Activated CD8-positive, alpha-beta memory T cell treated with anti-CD3 and anti-CD28 coated beads for 48 hours (primary cell): ENCODE results near the gene HCN3.

Source experiments
- DNase-seq, 3 experiments: peaks; one replicate each; pipeline ENCODE4 v3.0.0-alpha.2; 2020; ENCODE audit warnings: low read depth in 2 of 3, low spot score in 2 of 3

HCN3 gene

DNA sequence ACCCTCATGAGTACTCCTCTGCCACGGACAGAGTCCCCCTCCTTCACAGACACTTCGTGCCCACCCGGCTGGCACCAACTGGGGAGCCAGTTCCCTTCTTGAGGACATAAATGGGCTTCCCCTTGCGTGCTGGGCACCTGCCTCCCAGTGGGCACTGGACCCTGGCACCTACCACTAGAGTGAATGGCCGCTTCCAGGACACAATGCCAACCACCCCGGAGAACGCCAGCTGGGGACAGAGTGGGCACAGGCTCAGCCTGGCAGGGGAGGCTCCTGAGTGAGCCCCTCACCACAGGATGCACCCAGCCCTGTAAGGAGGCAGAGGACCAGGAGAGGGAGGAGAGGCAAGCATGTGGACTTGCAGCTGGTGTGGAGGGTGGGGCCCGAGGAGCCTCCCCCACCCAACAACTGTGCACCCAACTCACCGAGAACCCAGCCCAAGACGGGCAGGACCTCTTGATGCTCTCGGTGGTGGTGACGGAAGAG, 23.0 kb upstream of the HCN3 start:
- no peak for DNase-seq

DNA sequence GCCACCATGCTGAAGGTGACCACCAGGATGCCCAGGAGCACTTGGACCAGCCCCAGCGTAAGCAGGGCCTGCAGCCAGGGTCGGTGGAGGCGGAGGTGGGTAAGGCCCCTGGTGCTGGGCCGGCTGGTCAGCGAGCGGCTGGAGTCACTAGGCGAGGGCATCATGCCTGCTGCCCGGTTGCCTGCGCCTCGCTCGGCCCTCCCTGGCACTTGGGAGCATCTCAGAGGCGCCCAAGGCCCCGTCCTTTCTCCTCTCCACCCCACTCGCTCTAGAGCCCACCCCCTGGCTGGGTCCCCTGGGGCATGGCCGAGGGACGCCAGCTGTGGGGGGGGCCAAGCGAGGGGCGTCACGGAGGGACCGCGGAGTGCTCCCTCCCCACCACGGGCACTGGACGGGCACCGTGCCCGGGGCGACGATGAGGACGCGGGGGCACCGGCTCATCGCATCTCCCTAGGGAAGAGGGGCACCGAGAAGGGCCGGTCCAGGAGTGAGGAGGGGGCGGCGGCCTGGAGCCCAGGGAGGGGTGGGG, 22.5 kb upstream of the HCN3 start:
- no peak for DNase-seq

DNA sequence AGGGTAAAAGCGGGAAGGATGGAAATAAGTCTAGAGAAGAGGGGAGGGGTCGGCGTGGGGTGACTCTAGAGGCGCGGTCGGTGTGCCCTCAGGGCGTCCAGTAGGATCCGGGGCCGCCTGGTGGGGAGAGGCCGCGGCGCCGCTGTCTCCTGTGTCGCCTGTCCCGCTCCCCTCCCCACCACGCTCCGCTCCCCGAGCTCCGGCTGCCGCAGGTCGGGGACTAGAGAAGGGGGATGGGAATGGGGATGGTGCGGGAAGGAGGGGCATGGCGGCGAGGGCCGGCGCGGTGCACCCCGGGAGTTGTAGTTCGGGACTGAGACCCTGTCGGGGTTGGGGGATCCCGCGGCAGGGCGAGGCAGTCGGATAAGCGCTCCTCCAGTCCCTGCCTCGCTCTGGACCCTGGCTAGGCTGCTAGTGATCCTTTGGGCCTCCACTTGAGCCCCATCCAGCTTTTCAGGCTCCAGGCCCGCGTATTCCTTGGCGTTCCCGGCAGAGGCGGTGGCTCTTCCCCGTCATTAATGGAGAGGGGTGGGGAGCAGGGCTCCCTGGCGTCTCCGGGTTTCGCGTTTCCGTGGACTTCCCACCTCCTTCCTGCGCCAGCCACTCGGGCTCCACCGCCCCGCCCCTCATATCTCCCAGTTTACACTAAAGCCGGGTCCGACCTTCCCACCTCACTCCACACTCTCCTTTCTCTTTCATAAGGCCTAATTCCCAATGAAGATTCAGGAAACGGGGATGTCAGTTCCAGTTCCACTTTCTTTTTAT, 21.8 kb upstream of the HCN3 start, which contains the start of gene ENTREP3:
Gene ENTREP3 (minus strand): TSS at position 241 of the 765 bp plus-strand sequence. CDS start 606 bp downstream, outside the sequence.
- DNase-seq = peak; percentile 55 to 69 (median 68)

DNA sequence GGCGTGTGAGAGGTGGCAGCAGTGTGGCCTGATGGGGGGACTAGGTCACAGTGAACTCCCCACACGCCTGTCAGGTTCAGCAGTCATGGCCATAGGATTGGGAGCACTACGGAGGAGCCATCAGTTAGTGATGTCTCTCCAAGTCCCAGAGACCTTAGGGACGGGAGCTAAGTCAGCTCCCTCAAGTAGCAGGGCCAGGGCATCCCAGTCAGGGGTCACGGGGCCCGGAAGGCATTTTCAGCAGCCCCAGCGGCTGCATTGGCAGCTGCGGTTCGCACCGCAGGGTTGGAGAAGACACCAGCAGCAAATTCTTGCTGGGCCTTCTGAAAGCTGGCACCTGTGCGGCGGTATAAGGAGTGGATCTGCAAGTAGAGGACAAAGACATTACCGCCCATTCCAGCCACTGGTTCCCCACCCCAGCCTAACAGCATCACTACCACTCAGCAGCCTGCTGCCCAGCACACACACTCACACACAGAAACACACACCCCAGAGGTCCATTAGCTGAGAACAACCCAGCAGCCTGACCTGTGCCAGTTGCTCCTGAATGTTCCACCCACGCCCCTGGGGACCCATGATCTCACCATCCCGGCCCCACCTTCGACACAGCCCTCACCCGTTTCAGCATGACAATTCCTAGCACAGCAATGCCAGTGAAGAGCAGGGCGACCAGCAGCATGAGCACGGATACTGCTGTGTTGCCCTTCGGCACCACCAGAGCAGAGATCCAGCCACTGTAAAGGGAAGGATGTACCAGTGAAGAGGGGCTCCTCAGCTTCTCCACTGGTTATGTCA, 21.0 kb upstream of the HCN3 start:
- no peak for DNase-seq

DNA sequence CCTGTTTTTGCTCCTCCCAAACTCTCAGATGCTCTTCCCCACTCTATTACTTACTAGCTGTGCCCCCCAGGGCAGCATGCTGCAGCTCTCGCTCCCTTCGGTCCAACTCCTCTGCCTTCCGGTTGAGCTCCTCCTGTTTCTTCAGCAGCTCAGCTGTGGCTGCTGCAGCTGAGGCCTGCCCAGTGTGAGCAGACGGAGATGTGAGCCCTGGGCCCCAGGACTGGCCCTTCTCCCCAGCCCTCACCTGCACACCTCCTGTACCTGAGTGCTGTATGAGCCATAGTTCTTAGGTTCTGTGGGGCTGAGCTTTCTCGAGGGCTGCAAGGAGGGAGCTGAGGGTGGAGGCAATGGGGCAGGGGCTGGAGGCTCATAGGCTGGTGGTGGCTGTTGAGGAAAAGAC, 17.0 kb upstream of the HCN3 start:
- no peak for DNase-seq

DNA sequence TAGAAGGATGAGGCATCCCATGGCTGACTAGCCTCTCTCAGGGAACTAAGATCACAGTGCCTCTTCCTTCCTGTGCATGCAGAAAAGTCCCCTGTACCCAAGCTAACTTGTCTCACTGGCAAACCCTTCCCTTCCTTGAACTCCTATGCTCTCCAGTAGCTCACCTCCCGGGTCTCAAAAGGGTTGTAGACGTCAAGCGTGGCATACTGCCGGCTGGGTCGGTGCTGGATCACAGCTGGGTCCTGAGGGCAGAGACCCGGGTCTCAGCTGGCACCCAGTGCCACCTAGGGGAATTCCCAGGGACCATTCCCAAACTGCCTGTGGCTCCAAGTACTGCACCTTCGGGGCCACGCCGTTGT, 15.8 kb upstream of the HCN3 start:
- no peak for DNase-seq

DNA sequence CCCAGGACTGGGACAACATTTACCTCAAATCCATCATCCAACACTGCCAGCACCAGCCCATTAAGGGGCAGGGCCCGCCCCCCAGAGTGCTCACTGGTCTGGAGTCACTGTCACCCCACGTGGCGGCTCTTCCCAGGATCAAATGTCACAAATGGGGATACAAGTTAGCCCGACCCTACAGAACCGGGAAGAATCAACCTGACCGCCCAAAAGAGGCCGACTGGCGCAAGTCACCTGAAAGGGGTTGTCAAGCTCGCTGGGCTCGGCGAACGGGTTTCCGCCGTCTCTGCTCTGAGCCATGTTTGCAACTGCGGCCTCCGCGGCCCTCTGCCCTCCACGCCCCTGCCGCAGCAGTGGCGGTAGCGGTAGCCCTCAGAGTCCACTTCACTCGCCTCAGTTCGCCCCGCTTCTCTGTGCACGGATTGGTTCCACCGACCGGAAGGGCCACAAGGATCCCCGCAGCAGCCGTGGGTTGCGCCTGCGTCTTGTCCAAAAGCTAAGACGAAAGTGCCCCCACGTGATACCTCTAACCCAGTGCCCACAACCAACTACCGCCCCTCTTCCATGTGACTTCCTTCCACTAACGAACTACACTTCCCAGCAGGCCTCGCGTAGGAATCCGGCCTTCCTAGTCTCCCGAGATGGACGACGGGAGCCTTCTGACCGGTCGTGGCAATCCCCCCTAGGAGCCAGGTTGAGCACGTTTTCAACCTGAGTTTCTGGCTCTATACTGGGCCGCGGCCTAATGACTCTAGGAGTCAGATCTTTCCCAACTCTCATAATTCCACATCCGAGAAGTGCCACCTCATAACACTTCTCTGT, 15.2 kb upstream of the HCN3 start, which contains the start of gene SCAMP3:
Gene SCAMP3 (minus strand): TSS at position 509 of the 822 bp plus-strand sequence. CDS start 209 bp downstream, at position 300.
- DNase-seq = peak; percentile 68 to 82 (median 77)

DNA sequence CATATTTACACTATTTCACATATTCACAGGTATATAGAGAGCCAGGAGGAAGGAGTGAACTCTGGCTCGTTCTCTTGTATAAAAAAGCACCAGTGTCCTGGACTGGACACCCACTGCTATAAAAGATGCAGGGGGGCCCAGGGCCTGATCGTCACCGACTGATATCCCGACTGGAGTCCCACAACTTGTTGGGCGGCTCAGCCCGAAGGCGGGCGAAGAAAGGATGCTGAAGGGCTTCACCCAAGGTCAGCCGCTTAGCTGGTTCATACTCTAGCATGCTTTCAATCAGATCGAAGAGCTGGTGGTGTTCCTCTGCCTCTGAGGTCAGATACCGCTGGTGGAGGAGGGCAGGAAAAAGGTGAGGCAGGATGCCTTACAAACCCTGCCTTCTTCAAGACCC, 14.2 kb upstream of the HCN3 start:
- DNase-seq = no peak

DNA sequence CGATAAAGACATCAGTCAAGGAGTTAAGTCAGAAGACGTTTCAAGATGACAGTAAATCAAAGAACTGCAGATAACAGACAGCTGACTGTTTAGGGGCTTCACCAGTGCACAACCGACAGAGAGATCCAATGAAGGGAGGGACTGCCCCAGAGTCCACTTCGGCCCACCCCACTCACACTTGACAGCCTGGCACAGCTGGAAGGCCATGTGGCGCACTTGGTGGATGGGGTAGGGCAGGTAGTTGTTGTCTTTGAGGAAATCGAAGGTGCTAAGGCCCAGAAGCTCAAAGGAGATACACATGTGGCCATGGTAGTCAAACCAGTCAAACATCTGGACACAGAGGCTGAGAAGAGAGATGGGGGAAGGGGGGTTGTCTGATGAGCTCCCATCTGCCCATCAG, 10.7 kb upstream of the HCN3 start:
- DNase-seq = no peak

DNA sequence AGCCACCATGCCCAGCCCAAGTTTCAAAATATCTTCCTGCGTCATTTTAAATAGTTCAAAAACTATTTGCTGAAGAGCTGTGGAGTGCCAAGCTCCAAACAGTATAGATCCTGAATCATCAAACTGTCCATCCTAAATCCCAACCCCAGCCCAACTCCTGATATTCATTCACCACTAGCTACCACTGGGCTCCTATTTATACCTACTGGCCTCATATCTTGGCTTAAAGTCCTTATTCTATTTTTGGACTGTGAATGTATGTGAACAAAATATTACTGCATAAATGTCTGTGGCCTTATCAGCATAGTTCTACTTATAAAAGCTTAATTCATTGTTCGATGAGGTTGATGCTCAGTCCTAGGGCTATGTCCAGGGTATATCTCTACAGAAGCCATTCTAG, 9.9 kb upstream of the HCN3 start:
- no peak for DNase-seq

DNA sequence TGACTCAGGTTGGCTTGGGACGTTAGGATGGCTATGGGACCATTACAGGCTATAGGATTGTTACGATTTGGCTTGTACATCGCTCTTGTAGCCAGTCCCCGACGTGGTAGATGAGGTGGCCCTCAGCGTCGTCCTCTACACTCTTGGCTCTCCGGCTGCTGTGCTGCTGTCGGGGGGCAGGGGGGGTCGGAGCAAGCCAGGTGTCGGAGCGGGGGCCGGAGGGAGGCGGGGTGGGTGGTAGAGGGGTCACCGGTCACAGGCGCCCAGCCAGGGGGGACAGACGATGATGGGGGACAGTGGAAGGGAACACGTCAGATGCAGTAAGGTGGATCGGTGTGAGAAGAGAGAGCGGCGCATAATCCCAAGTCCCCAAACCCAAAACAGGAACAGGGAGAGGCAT, 8.6 kb upstream of the HCN3 start:
- no peak for DNase-seq

DNA sequence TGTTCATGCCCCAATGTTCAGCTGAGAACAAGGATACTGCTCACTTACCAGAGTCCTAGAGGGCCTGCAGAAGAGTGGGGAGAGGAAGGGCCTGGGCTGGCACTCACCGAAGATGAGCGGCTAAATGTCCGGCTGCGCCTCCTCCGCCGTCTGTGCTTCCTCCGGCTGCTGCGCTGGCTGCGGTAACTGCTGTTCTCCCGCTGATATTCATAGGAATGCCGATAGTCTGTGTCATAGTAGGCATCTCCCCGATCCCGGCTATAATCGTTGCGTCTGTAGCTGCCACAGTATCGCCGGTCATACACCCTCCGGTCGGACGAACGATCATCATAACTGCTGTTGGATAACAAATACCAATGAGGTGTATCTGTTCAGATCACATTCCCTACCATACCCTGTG, 7.9 kb upstream of the HCN3 start:
- no peak for DNase-seq

DNA sequence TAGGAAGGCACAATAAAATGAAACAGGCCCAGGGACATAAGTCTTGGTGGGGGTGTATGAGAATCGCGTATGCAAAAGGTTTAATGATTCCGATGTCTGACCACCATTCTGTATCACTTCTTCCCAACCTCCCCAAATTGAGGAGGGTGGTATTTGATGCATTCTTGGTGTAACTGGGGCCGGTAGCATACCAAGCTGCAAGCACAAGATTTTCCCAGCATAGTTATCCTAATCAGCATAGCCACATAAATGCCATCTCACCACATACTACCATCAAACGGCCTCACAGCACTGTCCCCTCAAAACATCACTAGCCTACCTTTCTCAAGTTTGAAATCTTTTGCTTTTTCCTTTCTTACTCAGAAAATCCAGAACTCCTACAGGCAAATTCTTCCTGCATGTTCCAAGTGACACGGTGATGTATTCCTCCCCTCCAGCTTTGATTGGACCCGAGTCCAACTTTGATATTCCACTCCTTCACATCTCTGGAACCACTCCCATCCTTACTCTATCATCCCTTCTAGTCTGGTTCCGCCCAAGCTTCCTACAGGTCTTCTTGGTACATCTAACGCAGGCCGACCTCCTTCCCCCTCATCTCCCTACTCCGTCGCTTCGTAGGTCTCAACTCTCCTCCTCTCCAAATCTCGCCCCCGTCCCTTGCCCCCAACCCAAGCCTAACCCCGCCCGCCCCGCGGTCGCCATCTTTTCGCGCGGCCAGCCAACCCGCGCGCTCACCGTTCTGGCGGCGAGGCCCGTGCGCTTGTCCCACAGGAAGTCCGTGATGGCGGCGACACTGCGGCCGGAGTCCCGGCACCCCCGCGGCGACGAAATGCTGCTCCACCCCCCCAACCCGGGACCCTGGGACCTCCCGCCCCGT, 4.6 kb upstream of the HCN3 start:
- DNase-seq = peak in 1 of 3 experiments; percentile 50

DNA sequence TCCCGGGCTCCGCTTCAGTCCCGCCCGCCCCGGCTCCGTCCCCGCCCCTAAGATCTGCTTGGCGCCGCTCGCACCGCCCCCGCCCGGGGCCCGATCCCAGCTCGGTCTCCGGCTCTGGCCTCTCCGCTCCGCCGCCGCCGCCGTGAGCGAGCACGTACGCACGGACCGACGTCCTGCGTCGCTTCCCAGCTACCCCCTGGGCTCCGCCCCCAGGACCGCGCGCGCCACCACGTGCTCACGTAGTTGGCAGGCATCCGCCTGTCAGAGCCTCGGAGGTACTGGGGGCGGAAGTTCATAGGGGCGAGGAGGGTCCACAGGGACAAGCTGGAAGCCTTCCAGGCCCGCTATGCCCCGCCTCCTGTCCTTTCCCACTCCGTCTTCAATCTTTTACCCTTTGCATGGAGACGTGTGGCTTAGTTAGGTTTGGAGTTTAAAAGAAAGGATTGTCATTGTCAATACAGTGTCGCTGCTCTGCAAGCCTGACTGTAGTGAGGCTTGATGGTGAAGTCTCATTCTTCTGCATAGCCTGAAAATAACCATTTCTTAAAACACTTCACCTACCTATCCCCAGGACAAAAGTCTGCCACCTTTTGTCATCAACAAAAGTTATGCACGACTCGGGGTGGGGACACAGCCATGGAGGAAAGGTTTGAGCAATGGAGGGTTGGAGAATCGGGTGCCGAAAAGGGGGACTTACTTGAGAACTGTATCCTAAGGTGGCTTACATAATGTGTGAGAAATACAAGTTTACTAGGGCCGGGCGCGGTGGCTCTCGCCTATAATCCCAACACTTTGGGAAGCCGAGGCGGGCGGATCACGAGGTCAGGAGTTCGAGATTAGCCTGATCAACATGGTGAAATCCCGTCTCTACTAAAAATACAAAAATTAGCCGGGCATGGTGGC, 3.7 kb upstream of the HCN3 start, which contains the start of gene CLK2:
Gene CLK2 (minus strand): TSS at position 162 of the 903 bp plus-strand sequence. CDS start 2,527 bp downstream, outside the sequence.
- DNase-seq = peak; percentile 89 to 95 (median 90)

DNA sequence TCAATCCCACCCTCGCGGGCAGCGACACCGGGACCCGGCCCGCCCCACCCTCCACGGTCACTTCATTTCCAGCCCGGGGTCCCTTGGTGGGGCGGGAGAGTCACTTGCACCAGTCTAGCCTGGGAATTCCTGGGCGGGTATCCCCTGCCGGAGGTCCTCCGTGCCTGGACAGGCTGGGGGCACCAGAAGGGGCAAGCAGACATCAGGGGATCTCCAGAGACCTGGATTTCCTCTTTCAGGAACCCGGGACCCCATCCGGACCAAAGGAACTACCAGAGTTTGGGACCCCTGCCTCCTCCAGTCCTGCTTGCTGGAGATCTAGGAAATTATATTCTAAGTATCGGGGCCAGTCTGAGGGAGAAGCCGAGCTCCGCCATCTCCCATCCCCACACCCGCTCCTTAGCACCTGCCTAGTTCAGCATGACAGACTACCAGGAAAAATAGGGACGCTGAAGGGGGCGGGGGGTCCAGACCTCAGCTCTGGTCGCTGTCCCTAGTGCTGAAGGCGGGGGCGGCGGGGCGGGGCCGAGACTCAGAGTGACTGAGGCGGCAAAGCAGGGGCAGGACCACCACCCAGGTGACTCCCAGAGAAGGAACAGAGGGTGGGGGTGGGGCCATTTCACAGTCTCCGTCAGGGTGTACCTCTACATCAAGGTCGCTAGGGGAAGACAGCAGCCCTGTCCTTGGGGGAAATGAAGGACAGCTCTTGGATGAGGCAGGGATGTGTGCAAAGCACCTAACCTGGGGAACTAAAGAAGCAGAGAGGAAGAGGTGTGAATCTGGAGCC, 832 bp downstream of the HCN3 start:
- DNase-seq = peak in 2 of 3 experiments; percentile 57

DNA sequence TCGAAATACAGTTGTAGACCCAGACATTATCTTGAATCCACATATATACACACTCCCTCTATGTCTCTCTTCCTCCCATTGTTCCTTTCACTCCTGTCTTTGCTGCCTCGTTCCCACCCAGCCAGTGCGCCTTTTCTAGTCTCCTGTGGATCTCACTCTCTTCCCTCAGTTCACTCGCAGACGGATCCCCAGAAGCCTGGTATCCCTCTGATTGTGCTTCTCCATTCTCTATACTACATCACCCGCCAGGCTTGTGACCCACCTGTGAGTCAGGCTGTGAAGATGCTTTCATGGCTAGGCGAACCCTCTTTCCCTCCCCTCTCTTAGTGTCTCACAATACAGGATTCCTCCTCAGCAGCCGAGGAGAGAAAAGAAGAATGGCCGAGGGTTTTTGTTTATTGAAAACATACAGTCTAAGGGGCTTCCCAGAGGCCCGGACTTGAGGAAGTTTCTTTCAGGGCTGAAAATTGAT, 1.5 kb downstream of the HCN3 start:
- DNase-seq = no peak

DNA sequence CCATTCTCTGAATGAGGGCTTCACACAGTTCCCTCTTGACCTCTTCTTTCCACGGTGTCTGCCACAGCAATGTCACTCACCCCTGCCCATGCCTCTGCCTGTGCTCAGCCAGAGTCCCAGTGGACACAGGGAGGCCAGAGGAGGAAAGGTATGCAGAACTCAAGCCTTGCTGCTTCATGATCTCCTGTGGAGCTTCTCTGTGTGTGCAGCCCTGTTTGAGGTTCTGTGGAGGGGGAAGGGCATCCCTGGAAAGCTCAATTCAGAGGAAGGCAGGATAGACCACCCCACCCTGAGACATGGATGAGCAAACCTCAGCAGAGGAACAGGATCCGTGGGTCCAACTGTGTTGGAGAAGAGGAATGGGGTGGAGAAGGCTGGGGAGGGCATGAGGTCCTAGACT, 2.0 kb downstream of the HCN3 start:
- DNase-seq = no peak
